ENCODE results near the gene CTDP1. TPM values are rescaled to one million over a fixed set of nuclear protein-coding genes. Genes with fewer than 3 reads are reported as not detected.

The CTDP1 gene
- total RNA-seq, 1 donor from 2014 or later, result 23.9 TPM

GRCh38 chr18:79780547-79780946 lies 100.9 kb downstream of the CTDP1 start:
- Mint-ChIP-seq H3K4me1 (ENCODE audit: low read depth) (no peaks in the 10 kb centered on the region), H3K27me3 (peaks cover 70% of the 10 kb centered on the region), H3K4me3 (ENCODE audit: low read depth) (no peak overlapping the region), H3K36me3 (ENCODE audit: insufficient read depth) (no peaks in the 10 kb centered on the region), H3K9me3 (ENCODE audit: low read depth) (no peaks in the 10 kb centered on the region), H3K27ac (no peak overlapping the region)
- TF ChIP-seq CTCF (IDR thresholded peaks at IDR 0.05; ENCODE audit: unreplicated experiment), result no peak
- DNase-seq (ENCODE audit: low spot score, unreplicated experiment), result no peak

GRCh38 chr18:79781331-79781941 lies 101.8 kb downstream of the CTDP1 start:
- H3K27ac Mint-ChIP-seq, result no peak overlapping the region

GRCh38 chr18:79782566-79783308 lies 103.1 kb downstream of the CTDP1 start:
- peaks cover 69% of the 10 kb centered on the region for H3K27me3 Mint-ChIP-seq

More at GRCh38 chr18:79781331-79781941, 101.8 kb downstream of the CTDP1 start:
- no peak for TF ChIP-seq CTCF (IDR thresholded peaks at IDR 0.05; ENCODE audit: unreplicated experiment)
- H3K36me3 Mint-ChIP-seq (ENCODE audit: insufficient read depth), result no peaks in the 10 kb centered on the region
- no peaks in the 10 kb centered on the region for H3K9me3 Mint-ChIP-seq (ENCODE audit: low read depth)
- no peaks in the 10 kb centered on the region for H3K4me1 Mint-ChIP-seq (ENCODE audit: low read depth)
- no peak overlapping the region for H3K4me3 Mint-ChIP-seq (ENCODE audit: low read depth)
- H3K27me3 Mint-ChIP-seq, result peaks cover 69% of the 10 kb centered on the region
- no peak for DNase-seq (ENCODE audit: low spot score, unreplicated experiment)

GRCh38 chr18:79784071-79784913 lies 104.7 kb downstream of the CTDP1 start:
- H3K27ac Mint-ChIP-seq, result no peak overlapping the region
- no peak for DNase-seq (ENCODE audit: low spot score, unreplicated experiment)
- H3K27me3 Mint-ChIP-seq, result peaks cover 65% of the 10 kb centered on the region
- H3K36me3 Mint-ChIP-seq (ENCODE audit: insufficient read depth), result no peaks in the 10 kb centered on the region
- no peak overlapping the region for H3K4me3 Mint-ChIP-seq (ENCODE audit: low read depth)
- no peaks in the 10 kb centered on the region for H3K9me3 Mint-ChIP-seq (ENCODE audit: low read depth)
- H3K4me1 Mint-ChIP-seq (ENCODE audit: low read depth), result no peaks in the 10 kb centered on the region
- TF ChIP-seq CTCF (IDR thresholded peaks at IDR 0.05; ENCODE audit: unreplicated experiment), result no peak

More at GRCh38 chr18:79782566-79783308, 103.1 kb downstream of the CTDP1 start:
- no peak for DNase-seq (ENCODE audit: low spot score, unreplicated experiment)
- Mint-ChIP-seq H3K4me1 (ENCODE audit: low read depth) (no peaks in the 10 kb centered on the region), H3K4me3 (ENCODE audit: low read depth) (no peak overlapping the region), H3K36me3 (ENCODE audit: insufficient read depth) (no peaks in the 10 kb centered on the region), H3K27ac (no peak overlapping the region), H3K9me3 (ENCODE audit: low read depth) (no peaks in the 10 kb centered on the region)
- TF ChIP-seq CTCF (IDR thresholded peaks at IDR 0.05; ENCODE audit: unreplicated experiment), result no peak

All from progenitor cell of endocrine pancreas (in vitro differentiated cells).